K562 (cell line): Measurements from ENCODE around the gene PELI2. TPM values are rescaled to one million over a fixed set of nuclear protein-coding genes. Genes with fewer than 3 reads are reported as not detected.
A peak's percentile ranks its signal among the peaks of the same experiment; 100 is the strongest.

Experiments used
- ARNT ChIP-seq, 2 experiments: fragments of 450-650 bp; IDR thresholded peaks; 2 replicates each; pipeline ENCODE4 v1.6.1; 2016; ENCODE audit warnings: mild to moderate bottlenecking in 1 of 2
- FOXK2 ChIP-seq, 2 experiments: fragments of 450-650 bp; IDR thresholded peaks in 1 of 2; conservative IDR thresholded peaks in 1 of 2; 2 replicates each; pipeline ENCODE4 v1.6.1; 2016; ENCODE audit warnings: low read depth in 2 of 2, mild to moderate bottlenecking in 1 of 2
- HEY1 ChIP-seq: fragments of 250-450 bp; sonication (Bioruptor Pico); IDR thresholded peaks from 2 replicates; pipeline ENCODE4 v1.5.0; 2020; ENCODE audit warnings: mild to moderate bottlenecking, moderate library complexity, borderline replicate concordance
- HINFP ChIP-seq: fragments of 450-650 bp; conservative IDR thresholded peaks from 2 replicates; pipeline ENCODE4 v1.6.1; 2016; ENCODE audit warnings: missing genetic modification characterization, low read depth, mild to moderate bottlenecking, control low read depth, missing compliant biosample characterization
- HNRNPH1 ChIP-seq: fragments of 200-400 bp; formaldehyde crosslinking; optimal IDR thresholded peaks from 2 replicates; pipeline ENCODE3; 2017; ENCODE audit warnings: low read depth, mild to moderate bottlenecking, low read length, moderate library complexity
- KLF13 ChIP-seq: fragments of 450-650 bp; IDR thresholded peaks from 2 replicates; pipeline ENCODE4 v1.6.1; 2016; ENCODE audit warnings: missing genetic modification characterization, low read depth, mild to moderate bottlenecking, missing compliant biosample characterization, moderate library complexity, borderline replicate concordance
- L3MBTL2 ChIP-seq: fragments of 450-650 bp; IDR thresholded peaks from 2 replicates; pipeline ENCODE4 v1.6.1; 2016; ENCODE audit warnings: mild to moderate bottlenecking, moderate library complexity
- POLR2G ChIP-seq: fragments of 200-400 bp; formaldehyde crosslinking; IDR thresholded peaks from 2 replicates; pipeline ENCODE4 v1.6.1; 2017; ENCODE audit warnings: low read depth, mild to moderate bottlenecking, antibody characterized with exemption, low read length, moderate library complexity
- POLR3A ChIP-seq: IDR thresholded peaks from 2 replicates; pipeline ENCODE4 v1.6.1; 2011; ENCODE audit warnings: borderline replicate concordance, mild to moderate bottlenecking, moderate library complexity; ENCODE audit not compliant: insufficient read length, insufficient read depth; ENCODE audit errors: extremely low read depth
- PRDM10 ChIP-seq: fragments of 450-650 bp; IDR thresholded peaks from 2 replicates; pipeline ENCODE4 v1.6.1; 2018; ENCODE audit not compliant: partially characterized antibody
- STAT5A ChIP-seq: IDR thresholded peaks from 2 replicates; pipeline ENCODE4 v1.6.1; 2012; ENCODE audit warnings: low read length, inconsistent platforms, borderline replicate concordance
- TAL1 ChIP-seq: fragments of 450-650 bp; IDR thresholded peaks from 2 replicates; pipeline ENCODE4 v1.6.1; 2016; ENCODE audit warnings: mild to moderate bottlenecking
- TCF3 ChIP-seq: sonication (generic); formaldehyde crosslinking; IDR thresholded peaks from 2 replicates; pipeline ENCODE4 v1.4.0; 2020; ENCODE audit warnings: mild to moderate bottlenecking, missing genetic modification reagents
- ZBTB49 ChIP-seq: sonication (generic); formaldehyde crosslinking; IDR thresholded peaks from 2 replicates; pipeline ENCODE4 v1.8.0; 2022; ENCODE audit warnings: missing genetic modification reagents, mild to moderate bottlenecking, borderline replicate concordance
- ZNF395 ChIP-seq: fragments of 200-800 bp; sonication (Bioruptor generic); IDR thresholded peaks from 2 replicates; pipeline ENCODE4 v1.6.1; 2017; ENCODE audit warnings: missing genetic modification characterization, missing compliant biosample characterization
- ZNF41 ChIP-seq: fragments of 250-450 bp; sonication (Bioruptor Pico); conservative IDR thresholded peaks from 2 replicates; pipeline ENCODE4 v1.4.0; 2020; ENCODE audit warnings: mild to moderate bottlenecking
- ZNF707 ChIP-seq: fragments of 250-450 bp; sonication (Bioruptor Pico); conservative IDR thresholded peaks from 2 replicates; pipeline ENCODE4 v1.8.0; 2022; ENCODE audit warnings: inconsistent platforms, mild to moderate bottlenecking, moderate library complexity
- polyA plus RNA-seq, 8 experiments: library from polyadenylated mRNA; depleted of rRNA in 4 of 8; stranded (reverse) in 5 of 8; unstranded in 3 of 8; fragments of >200 nt; fragmentation: Nextera tagmentation in 2 of 8; fragmentation: Illumina TruSeq in 1 of 8; extraction: Ambion mirVana in 2 of 8; extraction: Trizol in 1 of 8; gene quantifications; 2 replicates each; pipeline versions ENCODE4 v1.2.1 to v1.2.3, GENCODE V29; 2011 to 2014; ENCODE audit warnings: inconsistent platforms in 1 of 8, missing spikeins in 1 of 8
- total RNA-seq, 7 experiments: library from RNA; depleted of rRNA in 6 of 7; stranded (reverse); fragments of >200 nt in 6 of 7; fragmentation: Illumina TruSeq in 2 of 7; extraction: Trizol in 2 of 7; gene quantifications; 2 replicates each; pipeline versions ENCODE4 v1.2.1 to v1.2.3, GENCODE V29; 2011 to 2021; ENCODE audit warnings: low replicate concordance in 1 of 7

Gene PELI2
- total and polyA plus RNA-seq, 9 of the 15 experiments (the other 6 are each of a cell fraction or from before 2014, with no cell fraction given), result 0.20 to 1.5 (median 0.44) TPM

- TF ChIP-seq ZNF395 (CRISPR knock-in tag), result 0 out of 2 replicates have a peak, but pooled peaks have one; percentile 35
- TF ChIP-seq POLR2G, result peak; percentile 82
- TF ChIP-seq TAL1, result no peak
- TF ChIP-seq STAT5A, result no peak
- no peak for TF ChIP-seq PRDM10
- no peak for TF ChIP-seq HINFP
- TF ChIP-seq ARNT (IDR thresholded peaks at IDR 0.05), result no peak
- TF ChIP-seq ZNF707 (CRISPR knock-in tag), result no peak
- TF ChIP-seq KLF13, result peak; percentile 45; the same call in 1 of the 2 replicates
- TF ChIP-seq FOXK2 (conservative IDR thresholded peaks at IDR 0.05 in 1 of 2, IDR thresholded peaks at IDR 0.05 in 1 of 2; ENCODE audit: low read depth in 2 of 2), result peak in 1 of 2 experiments; percentile 60; a peak in 1 of 4 replicates
- TF ChIP-seq ZBTB49 (CRISPR knock-in tag), result no peak
- no peak for TF ChIP-seq ZNF41 (CRISPR knock-in tag)
- no peak for TF ChIP-seq TCF3 (CRISPR knock-in tag)
- TF ChIP-seq HEY1 (CRISPR knock-in tag), result no peak
- TF ChIP-seq POLR3A, result no peak
- no peak for TF ChIP-seq HNRNPH1
- peak; percentile 79 for TF ChIP-seq L3MBTL2
These were observed at the start of gene PELI2 (continued) for GRCh38 chr14:56117765-56118610.
